WTC11 (cell line): ENCODE measurements around the gene SP4. TPM values are rescaled to one million over a fixed set of nuclear protein-coding genes. Genes with fewer than 3 reads are reported as not detected.

Experiments
- ATAC-seq: fragments of 200-7000 bp; cut with Tn5 transposase; 2 replicates; pipeline ENCODE4 v1.10.0; 2021; ENCODE audit warnings: mild to moderate bottlenecking, moderate library complexity
- CTCF ChIA-PET: fragments of 300-600 bp; sonication (Branson Sonifier 250); formaldehyde crosslinking; loops from one replicate; lab custom pipeline; 2021; ENCODE audit warnings: antibody characterized with exemption; lab: Charles Lee
- POLR2A ChIA-PET: fragments of 350-600 bp; sonication (Branson Sonifier 250); formaldehyde crosslinking; loops from one replicate; lab custom pipeline; 2021; ENCODE audit warnings: antibody characterized with exemption; lab: Charles Lee
- DNase-seq: peaks from one replicate; pipeline ENCODE4 v3.0.0; 2021; ENCODE audit warnings: low spot score
- H3K27ac Mint-ChIP-seq: 2 replicates; pipeline ENCODE4 v1.8.0; 2021; ENCODE audit warnings: mixed read lengths
- H3K27me3 Mint-ChIP-seq: 2 replicates; pipeline ENCODE4 v1.8.0; 2021; ENCODE audit warnings: low read depth, mild to moderate bottlenecking, moderate library complexity, mixed read lengths
- H3K36me3 Mint-ChIP-seq: 2 replicates; pipeline ENCODE4 v1.8.0; 2021; ENCODE audit warnings: mixed read lengths
- H3K4me1 Mint-ChIP-seq: 2 replicates; pipeline ENCODE4 v1.8.0; 2022; ENCODE audit warnings: mixed read lengths
- H3K4me3 Mint-ChIP-seq: 2 replicates; pipeline ENCODE4 v1.8.0; 2021; ENCODE audit warnings: mild to moderate bottlenecking, moderate library complexity, mixed read lengths
- H3K9me3 Mint-ChIP-seq: 2 replicates; pipeline ENCODE4 v1.8.0; 2021; ENCODE audit warnings: mixed read lengths
- ATF1 ChIP-seq: sonication (generic); formaldehyde crosslinking; IDR thresholded peaks from 2 replicates; pipeline ENCODE4 v1.8.1; 2023; ENCODE audit warnings: mild to moderate bottlenecking, moderate library complexity, missing genetic modification reagents
- ATF2 ChIP-seq: sonication (generic); formaldehyde crosslinking; IDR thresholded peaks from 2 replicates; pipeline ENCODE4 v1.8.1; 2022; ENCODE audit warnings: low read depth, missing genetic modification reagents, borderline replicate concordance
- CBFB ChIP-seq: sonication (generic); formaldehyde crosslinking; IDR thresholded peaks from 2 replicates; pipeline ENCODE4 v1.8.1; 2022; ENCODE audit warnings: mild to moderate bottlenecking, low read depth, missing genetic modification reagents
- E2F4 ChIP-seq: sonication (generic); formaldehyde crosslinking; IDR thresholded peaks from 2 replicates; pipeline ENCODE4 v1.8.1; 2022; ENCODE audit warnings: low read depth, mild to moderate bottlenecking, moderate library complexity, missing genetic modification reagents, borderline replicate concordance
- FOXP4 ChIP-seq: sonication (generic); formaldehyde crosslinking; IDR thresholded peaks from 2 replicates; pipeline ENCODE4 v1.8.0; 2022; ENCODE audit warnings: mild to moderate bottlenecking, missing genetic modification reagents
- GABPB1 ChIP-seq: sonication (generic); formaldehyde crosslinking; IDR thresholded peaks from 2 replicates; pipeline ENCODE4 v1.8.1; 2023; ENCODE audit warnings: mild to moderate bottlenecking, missing genetic modification reagents
- GRHL2 ChIP-seq: fragments of 250-450 bp; sonication (Bioruptor Pico); IDR thresholded peaks from 2 replicates; pipeline ENCODE4 v1.8.0; 2022; ENCODE audit warnings: mild to moderate bottlenecking, moderate library complexity; ENCODE audit not compliant: insufficient replicate concordance, severe bottlenecking
- GTF2I ChIP-seq: fragments of 250-450 bp; sonication (Bioruptor Pico); conservative IDR thresholded peaks from 2 replicates; pipeline ENCODE4 v1.4.0; 2021; ENCODE audit warnings: mild to moderate bottlenecking
- IRF1 ChIP-seq: sonication (generic); formaldehyde crosslinking; IDR thresholded peaks from 2 replicates; pipeline ENCODE4 v1.8.0; 2023; ENCODE audit warnings: missing genetic modification reagents
- MYBL2 ChIP-seq: sonication (generic); formaldehyde crosslinking; IDR thresholded peaks from 2 replicates; pipeline ENCODE4 v1.8.1; 2023; ENCODE audit warnings: mild to moderate bottlenecking, moderate library complexity, missing genetic modification reagents
- NR1H2 ChIP-seq: sonication (generic); formaldehyde crosslinking; IDR thresholded peaks from 2 replicates; pipeline ENCODE4 v1.9.0; 2021; ENCODE audit warnings: mild to moderate bottlenecking, moderate library complexity, missing genetic modification reagents
- NR2C2 ChIP-seq: sonication (generic); formaldehyde crosslinking; IDR thresholded peaks from 2 replicates; pipeline ENCODE4 v1.8.0; 2022; ENCODE audit warnings: mild to moderate bottlenecking, missing genetic modification reagents
- PREB ChIP-seq: sonication (generic); formaldehyde crosslinking; IDR thresholded peaks from 2 replicates; pipeline ENCODE4 v1.8.1; 2022; ENCODE audit warnings: mild to moderate bottlenecking, missing genetic modification reagents, moderate library complexity, borderline replicate concordance
- RELA ChIP-seq: sonication (generic); formaldehyde crosslinking; IDR thresholded peaks from 2 replicates; pipeline ENCODE4 v1.8.1; 2022; ENCODE audit warnings: missing genetic modification reagents, mild to moderate bottlenecking, borderline replicate concordance
- SMAD4 ChIP-seq: sonication (generic); formaldehyde crosslinking; IDR thresholded peaks from 2 replicates; pipeline ENCODE4 v1.8.0; 2022; ENCODE audit warnings: mild to moderate bottlenecking, missing genetic modification reagents
- SP1 ChIP-seq: sonication (generic); formaldehyde crosslinking; conservative IDR thresholded peaks from 2 replicates; pipeline ENCODE4 v1.8.1; 2022; ENCODE audit warnings: missing genetic modification reagents
- TP53 ChIP-seq: sonication (generic); formaldehyde crosslinking; IDR thresholded peaks from 2 replicates; pipeline ENCODE4 v1.8.1; 2023; ENCODE audit warnings: mild to moderate bottlenecking, missing genetic modification reagents
- USF1 ChIP-seq: sonication (generic); formaldehyde crosslinking; IDR thresholded peaks from 2 replicates; pipeline ENCODE4 v1.8.0; 2022; ENCODE audit warnings: mild to moderate bottlenecking, missing genetic modification reagents
- ZBTB21 ChIP-seq: sonication (generic); formaldehyde crosslinking; IDR thresholded peaks from 2 replicates; pipeline ENCODE4 v1.8.1; 2023; ENCODE audit warnings: mild to moderate bottlenecking, missing genetic modification reagents, borderline replicate concordance
- ZNF138 ChIP-seq: sonication (generic); formaldehyde crosslinking; conservative IDR thresholded peaks from 2 replicates; pipeline ENCODE4 v1.8.1; 2022; ENCODE audit warnings: mild to moderate bottlenecking, moderate library complexity, missing genetic modification reagents
- ZNF219 ChIP-seq: sonication (generic); formaldehyde crosslinking; IDR thresholded peaks from 2 replicates; pipeline ENCODE4 v1.8.0; 2023; ENCODE audit warnings: missing genetic modification reagents, mild to moderate bottlenecking, borderline replicate concordance
- ZNF263 ChIP-seq: sonication (generic); formaldehyde crosslinking; IDR thresholded peaks from 2 replicates; pipeline ENCODE4 v1.8.1; 2022; ENCODE audit warnings: low read depth, mild to moderate bottlenecking, moderate library complexity, missing genetic modification reagents
- ZNF425 ChIP-seq: fragments of 250-450 bp; sonication (Bioruptor Pico); conservative IDR thresholded peaks from 2 replicates; pipeline ENCODE4 v1.9.0; 2021; ENCODE audit warnings: mild to moderate bottlenecking
- total RNA-seq: library from RNA; stranded (reverse); gene quantifications from 3 replicates; pipeline ENCODE4 v1.2.3, GENCODE V29; 2021

SP4 gene
- total RNA-seq, 1 experiment from 2014 or later = 23.1 TPM

GRCh38 chr7:21538936-21539495 is 111.1 kb downstream of the SP4 start:
- Mint-ChIP-seq H3K4me1 (peaks cover 22% of the 10 kb centered on the region), H3K36me3 (peaks cover 2% of the 10 kb centered on the region; the same call in 1 of the 2 replicates)
- DNase-seq (no peak), ATAC-seq (no peak)
- TF ChIP-seq ATF1 (no peak), IRF1 (CRISPR knock-in tag) (no peak), NR2C2 (CRISPR knock-in tag) (no peak), CBFB (no peak), ZNF138 (CRISPR knock-in tag) (no peak), NR1H2 (CRISPR knock-in tag) (no peak), ZNF425 (no peak), FOXP4 (no peak)
- TF ChIP-seq, all 79 proteins: peak for 0
- no peak overlapping the region for H3K4me3 Mint-ChIP-seq
- ChIA-PET POLR2A (no interaction called here), CTCF (interaction anchor here (1.4 kb wide), 1 partner anchor 228 kb away, joined by 4 read pairs; no protein-coding TSS in a partner anchor)
- H3K27me3 Mint-ChIP-seq = peaks cover 22% of the 10 kb centered on the region
- peaks cover 18% of the 10 kb centered on the region for H3K9me3 Mint-ChIP-seq
- no peak overlapping the region for H3K27ac Mint-ChIP-seq

- DNase-seq (peak; percentile 80), ATAC-seq (peak; percentile 93)
- CTCF ChIA-PET = interaction anchor here (1.0 kb wide), 1 partner anchor 8 kb away, joined by 5 read pairs; no protein-coding TSS in a partner anchor
- H3K9me3 Mint-ChIP-seq = peaks cover 3% of the 10 kb centered on the region; the same call in 1 of the 2 replicates
- H3K36me3 Mint-ChIP-seq = no peaks in the 10 kb centered on the region
- H3K27me3 Mint-ChIP-seq = peaks cover 32% of the 10 kb centered on the region
- H3K4me3 Mint-ChIP-seq = peak within 1 kb of the TSS; percentile 84
- POLR2A ChIA-PET = interaction anchor here (0.6 kb wide), 1 partner anchor 97 kb away, joined by 3 read pairs; no protein-coding TSS in a partner anchor
- H3K4me1 Mint-ChIP-seq = peaks cover 45% of the 10 kb centered on the region
- H3K27ac Mint-ChIP-seq = no peak within 1 kb of the TSS
- no peak for TF ChIP-seq GABPB1 (CRISPR knock-in tag)
- no peak for TF ChIP-seq MYBL2 (CRISPR knock-in tag)
- TF ChIP-seq SP1 (CRISPR knock-in tag) = peak; percentile 54; the same call in 1 of the 2 replicates
- no peak for TF ChIP-seq GTF2I
- no peak for TF ChIP-seq SMAD4 (CRISPR knock-in tag)
- TF ChIP-seq PREB (CRISPR knock-in tag) = no peak
- TF ChIP-seq TP53 (CRISPR knock-in tag) = peak; percentile 48; the same call in 1 of the 2 replicates
- TF ChIP-seq USF1 (CRISPR knock-in tag) = no peak; the same call in 1 of the 2 replicates
- no peak for TF ChIP-seq ATF2 (CRISPR knock-in tag)
- no peak for TF ChIP-seq NR1H2 (CRISPR knock-in tag)
- TF ChIP-seq ZNF219 (CRISPR knock-in tag) = 0 out of 2 replicates have a peak, but pooled peaks have one; percentile 27
- no peak for TF ChIP-seq GRHL2 (CRISPR knock-in tag)
- 0 out of 2 replicates have a peak, but pooled peaks have one; percentile 39 for TF ChIP-seq ZNF263
- no peak; the same call in none of the 2 replicates for TF ChIP-seq ZBTB21 (CRISPR knock-in tag)
- TF ChIP-seq RELA = no peak
- 0 out of 2 replicates have a peak, but pooled peaks have one; percentile 40 for TF ChIP-seq E2F4 (CRISPR knock-in tag)
Measured at GRCh38 chr7:21542891-21543527, 115.1 kb downstream of the SP4 start, which contains the start of gene DNAH11. TSS of gene DNAH11 (plus strand) at chr7:21543039. CDS start at chr7:21543246, 207 bp downstream.
